B cell (primary cell): ENCODE data around the gene NELL1. TPM values are rescaled to one million over a fixed set of nuclear protein-coding genes. Genes with fewer than 3 reads are reported as not detected.

Experiments used
- ATAC-seq: fragments of 200-7000 bp; cut with Tn5 transposase; one replicate; pipeline ENCODE4 v1.10.0; 2021; ENCODE audit warnings: low read depth, mild to moderate bottlenecking, moderate number of reproducible peaks, moderate library complexity
- CTCF ChIA-PET: fragments of 350-600 bp; sonication (Branson Sonifier 250); formaldehyde crosslinking; loops from one replicate; lab custom pipeline; 2021; ENCODE audit warnings: antibody characterized with exemption, inconsistent platforms; lab: Charles Lee
- POLR2A ChIA-PET: fragments of 350-600 bp; sonication (Branson Sonifier 250); formaldehyde crosslinking; loops from one replicate; lab custom pipeline; 2021; ENCODE audit warnings: antibody characterized with exemption; lab: Charles Lee
- DNase-seq: peaks from one replicate; pipeline ENCODE4 v3.0.0; 2013
- H2AFZ ChIP-seq: 2 replicates; pipeline ENCODE4 v1.6.1; 2012; ENCODE audit warnings: mild to moderate bottlenecking, low read depth, low read length; ENCODE audit not compliant: insufficient read depth, poor library complexity, severe bottlenecking
- H3K27ac ChIP-seq, 2 donors: 1 replicate in 1 of 2; 2 replicates in 1 of 2; pipeline ENCODE4 v1.5.1; 2012 to 2013; ENCODE audit warnings: low read length in 2 of 2, mild to moderate bottlenecking in 2 of 2, moderate library complexity in 1 of 2
- H3K27me3 ChIP-seq, 4 experiments: fragments of 200-600 bp in 1 of 4; sonication (generic) in 1 of 4; replicated peaks in 1 of 4; 1 replicate in 2 of 4; 2 replicates in 2 of 4; pipeline versions ENCODE4 v1.6.1 to v1.7.0; 2013 to 2016; ENCODE audit warnings: low read length in 3 of 4, mild to moderate bottlenecking in 2 of 4, mixed read lengths in 1 of 4, moderate library complexity in 1 of 4; ENCODE audit not compliant: insufficient read depth in 4 of 4, control insufficient read depth in 3 of 4; ENCODE audit errors: control extremely low read depth in 1 of 4
- H3K36me3 ChIP-seq, 2 experiments: replicated peaks in 1 of 2; 1 replicate in 1 of 2; 2 replicates in 1 of 2; pipeline versions ENCODE4 v1.6.1 to v1.7.1; 2013; ENCODE audit warnings: low read length in 1 of 2; ENCODE audit not compliant: insufficient read depth in 2 of 2, control insufficient read depth in 1 of 2; ENCODE audit errors: control extremely low read depth in 1 of 2, extremely low read depth in 1 of 2
- H3K4me1 ChIP-seq, 2 donors: fragments of 200-600 bp in 1 of 2; sonication (generic) in 1 of 2; 1 replicate in 1 of 2; 2 replicates in 1 of 2; pipeline versions ENCODE4 v1.5.1 to v1.6.1; 2013 to 2017; ENCODE audit warnings: low read length in 2 of 2; ENCODE audit not compliant: control insufficient read depth in 2 of 2, insufficient read depth in 2 of 2
- H3K4me2 ChIP-seq: replicated peaks from 2 replicates; pipeline ENCODE3; 2012; ENCODE audit warnings: mild to moderate bottlenecking, low read depth, low read length; ENCODE audit not compliant: poor library complexity, severe bottlenecking
- H3K4me3 ChIP-seq, 5 experiments: fragments of 200-600 bp in 1 of 5; sonication (generic) in 1 of 5; 1 replicate in 3 of 5; 2 replicates in 2 of 5; pipeline versions ENCODE4 v1.5.1 to v1.7.0; 2011 to 2016; ENCODE audit warnings: low read length in 4 of 5, mild to moderate bottlenecking in 4 of 5, low read depth in 2 of 5, control low read depth in 1 of 5, moderate library complexity in 1 of 5; ENCODE audit not compliant: insufficient read depth in 1 of 5; ENCODE audit errors: control extremely low read depth in 1 of 5, extremely low read depth in 1 of 5
- H3K79me2 ChIP-seq: fragments of 200-600 bp; sonication (generic); one replicate; pipeline ENCODE4 v1.6.0; 2016; ENCODE audit warnings: low read length; ENCODE audit not compliant: control insufficient read depth, insufficient read depth
- H3K9ac ChIP-seq: fragments of 200-600 bp; sonication (generic); 2 replicates; pipeline ENCODE4 v1.6.1; 2017; ENCODE audit warnings: mild to moderate bottlenecking, low read length, moderate library complexity
- H3K9me3 ChIP-seq, 3 donors: one replicate each; pipeline versions ENCODE4 v1.6.1 to v1.7.1; 2013; ENCODE audit warnings: low read length in 2 of 3; ENCODE audit not compliant: control insufficient read depth in 2 of 3, insufficient read depth in 1 of 3; ENCODE audit errors: control extremely low read depth in 1 of 3
- H4K20me1 ChIP-seq: 2 replicates; pipeline ENCODE4 v1.6.0; 2012; ENCODE audit warnings: mild to moderate bottlenecking, low read length; ENCODE audit not compliant: insufficient read depth, control insufficient read depth, poor library complexity, severe bottlenecking
- H3K27ac Mint-ChIP-seq: one replicate; pipeline ENCODE4 v1.8.0; 2021; ENCODE audit warnings: mixed read lengths
- H3K27me3 Mint-ChIP-seq: one replicate; pipeline ENCODE4 v1.8.0; 2021; ENCODE audit warnings: mixed read lengths
- H3K4me1 Mint-ChIP-seq: one replicate; pipeline ENCODE4 v1.8.0; 2021; ENCODE audit warnings: mixed read lengths
- H3K4me3 Mint-ChIP-seq: one replicate; pipeline ENCODE4 v1.8.0; 2021; ENCODE audit warnings: mixed read lengths
- H3K9me3 Mint-ChIP-seq: one replicate; pipeline ENCODE4 v1.8.0; 2022; ENCODE audit warnings: mixed read lengths; ENCODE audit not compliant: insufficient read depth
- EZH2 ChIP-seq: IDR thresholded peaks from 2 replicates; pipeline ENCODE4 v1.6.1; 2012; ENCODE audit warnings: borderline replicate concordance, low read depth, mild to moderate bottlenecking, moderate library complexity, low read length; ENCODE audit not compliant: insufficient read depth, poor library complexity, severe bottlenecking
- WGBS: methylation state at CpG from one replicate; pipeline ENCODE4 v1.1.5; 2013; ENCODE audit warnings: missing lambda C conversion rate; ENCODE audit not compliant: insufficient coverage; 5-methylcytosine and 5-hydroxymethylcytosine counted together
- intact Hi-C: fragments of 100-400 bp; cut with micrococcal nuclease; formaldehyde crosslinking; loops from one replicate; pipeline ENCODE4 v1.10.0; 2022
- polyA minus RNA-seq: library from RNA; depleted of rRNA, polyadenylated mRNA; stranded (reverse); fragments of >200 nt; gene quantifications from 2 replicates; pipeline ENCODE4 v1.2.3, GENCODE V29; 2012
- polyA plus RNA-seq: library from polyadenylated mRNA; depleted of rRNA; stranded (reverse); fragments of >200 nt; gene quantifications from 2 replicates; pipeline ENCODE4 v1.2.3, GENCODE V29; 2012
- total RNA-seq, 2 donors: library from RNA; stranded (reverse); fragments of 120-200 nt in 1 of 2; gene quantifications; 1 replicate in 1 of 2; 2 replicates in 1 of 2; pipeline versions ENCODE4 v1.2.3 to v1.2.4, GENCODE V29; 2013 to 2022
- TF ChIP-seq, protein P1 (sequence below): fragments of 200-600 bp; IDR thresholded peaks from one replicate; pipeline ENCODE4 v1.8.0; 2022; ENCODE audit warnings: antibody characterized with exemption, mild to moderate bottlenecking

The NELL1 gene
- total RNA-seq (not detected in 2 replicates), polyA plus RNA-seq (not detected in 2 replicates), polyA minus RNA-seq (not detected in 2 replicates)
- 0.16 TPM for total RNA-seq (2013)

DNA sequence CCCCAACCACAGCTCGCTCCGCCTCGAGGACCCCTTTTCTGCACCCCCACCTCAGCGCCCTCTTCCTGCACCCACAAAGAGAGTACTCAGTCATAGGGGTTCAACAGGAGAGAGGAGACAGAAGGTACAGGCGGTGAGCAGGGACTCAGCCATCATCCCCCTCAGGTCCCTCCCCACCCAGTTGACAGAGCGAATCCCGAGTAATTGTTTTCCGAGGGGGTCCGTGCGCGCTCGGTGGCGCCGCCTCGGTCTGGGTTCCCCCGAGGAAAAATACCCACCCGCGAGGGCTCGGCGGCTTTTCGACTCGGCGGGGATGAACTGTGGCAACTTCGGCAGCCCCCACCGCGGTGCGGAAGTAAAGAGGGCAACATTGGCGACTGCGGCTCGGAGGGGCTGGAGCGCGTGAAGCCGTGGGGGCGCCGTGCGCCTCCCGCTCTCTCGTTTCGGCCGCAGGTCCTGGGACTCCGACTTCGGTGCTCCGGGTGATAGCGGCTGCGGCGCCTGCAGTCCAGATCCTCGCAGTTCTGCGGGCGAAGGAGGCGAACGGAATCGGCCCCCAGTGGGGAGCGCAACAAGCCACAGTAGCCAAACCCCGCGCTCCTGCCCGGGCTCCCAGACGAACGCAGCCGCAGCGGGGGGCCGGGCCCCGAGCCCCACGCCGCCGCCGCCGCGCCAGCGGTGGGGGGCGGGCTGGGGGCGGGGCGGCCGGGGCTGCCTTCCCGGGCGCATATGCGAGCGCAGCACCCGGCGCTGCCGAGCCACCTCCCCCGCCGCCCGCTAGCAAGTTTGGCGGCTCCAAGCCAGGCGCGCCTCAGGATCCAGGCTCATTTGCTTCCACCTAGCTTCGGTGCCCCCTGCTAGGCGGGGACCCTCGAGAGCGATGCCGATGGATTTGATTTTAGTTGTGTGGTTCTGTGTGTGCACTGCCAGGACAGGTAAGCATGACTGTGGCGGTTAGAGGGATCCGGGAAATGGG, at the start of gene NELL1:
Gene NELL1 (plus strand): TSS at position 743 of the 976 bp plus-strand sequence.
- no peak within 1 kb of the TSS for H3K27ac ChIP-seq
- no peak within 1 kb of the TSS for H3K9ac ChIP-seq
- WGBS, result 3% methylated on average over 88 of the region's 93 CpGs
- ChIA-PET CTCF (no interaction called here), POLR2A (no interaction called here)
- H2AFZ ChIP-seq, result peak within 1 kb of the TSS; percentile 16
- Mint-ChIP-seq H3K4me3 (peak within 1 kb of the TSS; percentile 32), H3K27ac (no peak within 1 kb of the TSS), H3K9me3 (no peaks in the 10 kb centered on the region), H3K27me3 (peaks cover 72% of the 10 kb centered on the region), H3K4me1 (peaks cover 13% of the 10 kb centered on the region)
- no peak within 1 kb of the TSS for H3K4me2 ChIP-seq
- peaks cover 6 to 11% of the 10 kb centered on the region in 2 donors for H3K4me1 ChIP-seq
- H3K36me3 ChIP-seq, result no peaks in the 10 kb centered on the region
- DNase-seq, result no peak
- no peak within 1 kb of the TSS for H3K4me3 ChIP-seq
- intact Hi-C loops, result no loop called here
- no peaks in the 10 kb centered on the region for H3K9me3 ChIP-seq
- no peaks in the 10 kb centered on the region for H3K79me2 ChIP-seq
- no peak for TF ChIP-seq EZH2
- TF ChIP-seq, protein P1, sequence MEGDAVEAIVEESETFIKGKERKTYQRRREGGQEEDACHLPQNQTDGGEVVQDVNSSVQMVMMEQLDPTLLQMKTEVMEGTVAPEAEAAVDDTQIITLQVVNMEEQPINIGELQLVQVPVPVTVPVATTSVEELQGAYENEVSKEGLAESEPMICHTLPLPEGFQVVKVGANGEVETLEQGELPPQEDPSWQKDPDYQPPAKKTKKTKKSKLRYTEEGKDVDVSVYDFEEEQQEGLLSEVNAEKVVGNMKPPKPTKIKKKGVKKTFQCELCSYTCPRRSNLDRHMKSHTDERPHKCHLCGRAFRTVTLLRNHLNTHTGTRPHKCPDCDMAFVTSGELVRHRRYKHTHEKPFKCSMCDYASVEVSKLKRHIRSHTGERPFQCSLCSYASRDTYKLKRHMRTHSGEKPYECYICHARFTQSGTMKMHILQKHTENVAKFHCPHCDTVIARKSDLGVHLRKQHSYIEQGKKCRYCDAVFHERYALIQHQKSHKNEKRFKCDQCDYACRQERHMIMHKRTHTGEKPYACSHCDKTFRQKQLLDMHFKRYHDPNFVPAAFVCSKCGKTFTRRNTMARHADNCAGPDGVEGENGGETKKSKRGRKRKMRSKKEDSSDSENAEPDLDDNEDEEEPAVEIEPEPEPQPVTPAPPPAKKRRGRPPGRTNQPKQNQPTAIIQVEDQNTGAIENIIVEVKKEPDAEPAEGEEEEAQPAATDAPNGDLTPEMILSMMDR, result no peak
- H3K27me3 ChIP-seq, result peaks cover 0 to 53% (median 25%) of the 10 kb centered on the region in 4 experiments
- ATAC-seq, result no peak
- no peaks in the 10 kb centered on the region for H4K20me1 ChIP-seq

DNA sequence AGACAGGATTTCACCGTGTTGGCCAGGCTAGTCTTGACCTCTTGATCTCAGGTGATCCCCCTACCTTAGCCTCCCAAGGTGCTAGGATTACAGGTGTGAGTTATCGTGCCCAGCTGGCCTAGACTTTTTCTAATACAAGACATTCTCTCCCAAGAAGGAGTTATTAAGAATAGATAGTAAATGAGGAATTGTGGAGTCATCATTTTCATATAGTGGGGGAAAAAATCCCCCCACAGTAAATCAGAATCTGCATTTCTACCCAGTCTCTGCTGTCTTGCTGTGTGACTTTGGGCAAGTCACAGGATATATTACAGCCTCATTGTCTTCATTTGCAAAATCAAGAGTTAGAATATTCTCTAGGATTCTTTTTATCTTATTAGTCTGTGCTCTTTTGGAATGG, 48.4 kb upstream of the NELL1 start:
- Histone ChIP-seq H3K27ac (no peak overlapping the region), H3K36me3 (no peaks in the 10 kb centered on the region), H3K4me1 (no peaks in the 10 kb centered on the region), H3K79me2 (no peaks in the 10 kb centered on the region), H3K9ac (no peak overlapping the region), H3K9me3 (no peaks in the 10 kb centered on the region), H4K20me1 (no peaks in the 10 kb centered on the region), H2AFZ (no peak overlapping the region), H3K27me3 (peaks cover 0 to 6% (median 3%) of the 10 kb centered on the region in 4 experiments), H3K4me3 (no peak overlapping the region), H3K4me2 (no peak overlapping the region)
- H3K4me3 Mint-ChIP-seq, result no peak overlapping the region
- CTCF ChIA-PET, result no interaction called here
- POLR2A ChIA-PET, result no interaction called here
- no peak for ATAC-seq
- H3K27ac Mint-ChIP-seq, result no peak overlapping the region
- H3K4me1 Mint-ChIP-seq, result no peaks in the 10 kb centered on the region
- no peak for DNase-seq
- H3K9me3 Mint-ChIP-seq, result no peaks in the 10 kb centered on the region
- peaks cover 27% of the 10 kb centered on the region for H3K27me3 Mint-ChIP-seq
- intact Hi-C loops, result no loop called here
- TF ChIP-seq EZH2, result no peak
- TF ChIP-seq, protein P1, result no peak
- WGBS, result 100% methylated on average over 1 of the region's 2 CpGs
